T47D (cell line): ENCODE results near the gene AHRR.
A peak's percentile ranks its signal among the peaks of the same experiment; 100 is the strongest.

ENCODE experiments used
- DNase-seq, 2 experiments: peaks; one replicate each; pipeline versions ENCODE4 v3.0.0 to v3.0.0-alpha.2; 2011 to 2012; ENCODE audit warnings: low read depth in 1 of 2, low spot score in 1 of 2
- JUND ChIP-seq: IDR thresholded peaks from 2 replicates; pipeline ENCODE4 v1.6.1; 2012; ENCODE audit warnings: low read depth
- in situ Hi-C: cut with HindIII; loops from 2 replicates; pipeline ENCODE4 v1.10.0; 2016; ENCODE audit warnings: low sequenced_read_pairs, low pct_unique_long_range_greater_than_20kb

Gene AHRR

GRCh38 chr5:372556-372995 is 51.1 kb downstream of the AHRR start:
- in situ Hi-C loops: no loop called here
- no peak for TF ChIP-seq JUND
- no peak for DNase-seq

- no peak for TF ChIP-seq JUND
- DNase-seq: peak in 1 of 2 experiments; percentile 44
- in situ Hi-C loops: no loop called here
These were observed 51.6 kb downstream of the AHRR start for GRCh38 chr5:372996-373709.

GRCh38 chr5:373710-374602 is 52.4 kb downstream of the AHRR start:
- in situ Hi-C loops: no loop called here
- no peak for DNase-seq
- no peak for TF ChIP-seq JUND

DNA sequence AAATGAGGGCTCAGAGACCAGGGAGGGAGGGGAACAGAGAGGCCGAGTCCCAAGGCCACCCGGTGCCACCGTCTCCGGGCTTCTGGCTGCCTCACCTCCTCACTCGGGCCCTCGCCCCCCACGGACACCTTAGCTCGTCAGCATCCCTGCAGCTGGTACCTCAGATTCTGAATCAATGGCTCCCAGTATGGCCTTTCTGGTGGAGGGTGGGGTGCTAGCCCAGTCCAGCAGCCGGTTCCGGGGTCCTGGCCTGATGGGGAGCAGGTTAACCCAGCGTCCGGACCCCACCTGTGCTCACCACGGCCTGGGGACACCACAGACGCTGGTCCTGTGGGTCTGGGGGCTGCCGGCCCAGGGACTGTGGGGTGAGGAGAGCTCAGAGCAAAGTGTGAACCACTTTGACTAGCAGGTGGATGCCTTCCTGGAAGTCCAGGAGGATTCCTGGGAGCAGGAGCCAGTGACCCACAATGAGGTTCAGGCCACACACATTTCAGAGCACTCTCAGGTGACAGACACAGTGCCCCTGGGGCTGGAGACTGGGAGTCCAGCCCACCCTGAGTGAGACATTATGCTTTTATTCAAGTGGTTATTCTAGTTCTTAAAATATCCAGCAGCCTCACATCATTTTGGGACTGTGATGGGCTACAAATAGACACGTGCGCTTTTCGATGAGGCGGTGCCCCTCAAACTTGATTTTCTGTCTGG is 53.3 kb downstream of the AHRR start:
- in situ Hi-C loops: no loop called here
- DNase-seq: no peak
- TF ChIP-seq JUND: no peak

DNA sequence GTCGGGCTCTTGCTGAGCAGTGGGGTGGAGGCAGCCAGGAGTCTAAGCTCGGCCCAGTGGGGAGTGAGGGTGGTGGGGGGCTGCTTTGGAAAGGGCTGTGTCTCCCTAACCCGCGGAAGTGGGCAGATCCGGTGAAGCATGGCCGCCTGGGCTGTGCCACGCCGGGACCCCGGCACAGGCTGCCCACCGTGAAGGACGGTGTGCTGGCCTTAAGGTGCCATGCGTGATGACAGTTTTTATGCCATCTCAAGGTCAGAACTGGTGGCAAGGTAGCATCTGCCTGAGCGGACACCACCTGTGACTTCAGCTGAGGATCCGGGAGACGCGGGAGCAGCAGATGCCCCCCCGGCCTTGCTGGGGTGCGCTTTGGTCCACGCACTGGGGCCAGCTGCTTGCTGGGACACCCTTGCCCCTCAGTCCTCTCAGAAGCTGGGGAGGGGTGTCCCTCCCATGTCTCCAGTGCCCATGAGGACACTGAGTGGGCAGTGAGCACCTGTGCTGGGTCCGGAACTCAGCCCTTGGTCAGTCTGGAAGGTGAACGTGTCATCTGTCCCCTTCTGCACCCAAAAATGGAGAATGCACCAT is 53.9 kb downstream of the AHRR start:
- in situ Hi-C loops: no loop called here
- TF ChIP-seq JUND: no peak
- no peak for DNase-seq

DNA sequence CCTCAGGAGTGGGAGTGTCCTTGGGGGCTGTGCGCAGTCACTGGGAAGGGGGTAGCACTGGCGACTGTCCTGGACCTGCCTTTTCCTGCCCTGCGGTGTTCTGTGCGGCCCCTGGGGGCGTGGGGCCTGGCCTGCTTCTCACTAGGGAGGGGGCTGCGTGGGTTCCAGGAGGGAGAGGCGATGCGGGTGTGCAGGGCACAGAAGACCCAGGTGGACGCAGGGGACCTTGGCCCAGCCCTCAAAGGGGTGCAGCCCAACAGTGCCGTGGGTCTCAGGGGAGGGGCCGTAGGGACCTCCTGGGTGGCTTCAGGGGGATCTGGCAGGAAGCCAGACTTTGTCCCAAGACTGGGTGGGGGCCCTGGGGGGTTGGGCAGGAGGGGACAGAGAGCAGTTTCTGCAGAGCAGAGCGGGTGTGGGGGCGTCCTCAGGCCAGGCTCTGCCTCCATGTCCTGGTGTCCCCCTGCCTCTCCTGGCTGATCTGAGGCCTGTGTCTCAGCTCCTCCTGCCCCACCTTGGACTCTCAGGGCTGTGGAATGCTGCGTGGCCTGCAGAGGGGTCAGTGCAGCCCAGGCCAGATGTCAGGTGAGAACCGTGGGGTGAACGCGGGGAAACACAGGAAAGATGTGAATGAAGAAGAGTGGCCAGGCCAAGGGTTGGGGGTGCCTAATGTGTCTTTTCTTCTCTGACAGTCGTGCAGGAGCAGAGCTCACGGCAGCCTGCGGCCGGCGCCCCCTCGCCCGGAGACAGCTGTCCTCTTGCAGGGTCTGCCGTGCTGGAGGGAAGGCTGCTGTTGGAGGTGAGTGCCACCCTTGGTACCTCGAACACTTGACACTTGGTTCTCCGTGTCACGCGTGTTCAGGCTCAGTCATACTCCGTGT is 54.6 kb downstream of the AHRR start:
- in situ Hi-C loops: no loop called here
- DNase-seq: no peak
- no peak for TF ChIP-seq JUND

GRCh38 chr5:376799-377325 is 55.3 kb downstream of the AHRR start:
- TF ChIP-seq JUND: no peak
- in situ Hi-C loops: no loop called here
- no peak for DNase-seq

DNA sequence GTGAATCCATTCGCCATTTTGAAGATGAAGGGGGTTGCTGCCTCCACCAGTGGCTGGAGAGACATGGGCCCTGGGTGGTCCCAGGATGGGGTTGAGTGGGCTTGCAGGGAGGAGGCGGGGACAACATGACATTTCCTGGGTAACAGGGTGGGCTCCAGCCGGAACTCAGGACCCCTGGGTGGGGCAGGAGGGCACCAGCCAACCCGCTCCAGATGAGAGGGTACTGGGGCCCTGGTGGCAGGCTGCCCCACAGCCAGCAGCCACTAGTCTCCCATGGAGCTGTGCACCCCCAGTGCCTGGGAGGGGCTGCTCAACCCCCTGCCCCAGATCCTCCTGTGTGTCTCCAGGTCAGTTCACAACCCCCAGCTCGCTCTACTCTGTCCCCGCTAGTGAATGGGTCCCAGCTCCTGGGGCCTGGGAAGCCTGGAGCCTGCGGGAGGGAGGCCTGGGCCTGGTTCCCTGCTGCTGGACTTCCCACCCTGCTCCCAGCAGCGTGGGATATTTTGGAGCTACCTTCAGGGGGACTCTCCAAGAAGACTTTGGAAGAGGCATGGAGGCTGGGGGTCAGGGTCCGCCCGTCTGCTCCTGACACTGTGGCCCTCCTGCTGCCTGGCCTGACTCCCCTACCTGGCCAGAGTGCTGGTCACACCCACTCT is 55.9 kb downstream of the AHRR start:
- no peak for DNase-seq
- TF ChIP-seq JUND: no peak
- in situ Hi-C loops: no loop called here

DNA sequence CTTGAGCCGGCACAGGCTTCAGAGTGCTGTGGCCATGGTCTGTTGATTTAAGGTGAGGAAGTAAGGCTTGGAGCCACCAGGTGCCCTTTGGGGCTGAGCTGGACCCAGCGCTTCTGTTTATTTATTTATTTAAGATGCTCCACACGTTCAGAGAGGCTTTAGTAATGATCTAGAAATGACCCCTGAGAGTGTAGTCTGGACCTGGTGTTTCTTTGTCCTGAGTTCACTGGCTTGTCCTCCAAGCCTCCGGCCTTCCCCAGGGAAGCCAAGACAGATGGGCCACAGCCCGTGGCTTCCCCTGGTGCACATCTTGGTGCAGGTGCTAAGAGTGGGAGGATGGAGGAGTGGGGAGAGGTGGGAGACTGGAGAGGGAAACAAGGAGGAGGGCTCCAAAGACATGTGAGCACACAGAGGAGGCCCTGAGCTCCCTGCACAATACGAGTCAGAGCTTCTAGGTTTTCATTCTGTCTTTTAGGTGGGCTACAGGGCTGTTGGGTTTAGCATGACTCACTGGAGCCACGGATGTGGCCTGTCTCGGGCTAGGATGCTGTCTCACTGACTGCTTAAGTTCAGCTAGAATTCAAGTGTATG is 56.9 kb downstream of the AHRR start:
- no peak for DNase-seq
- in situ Hi-C loops: no loop called here
- TF ChIP-seq JUND: no peak

GRCh38 chr5:378976-379742 is 57.6 kb downstream of the AHRR start:
- in situ Hi-C loops: no loop called here
- DNase-seq: no peak

More at GRCh38 chr5:378976-379742, 57.6 kb downstream of the AHRR start:
- no peak for TF ChIP-seq JUND
